Vagina (tissue), 2 donors: ENCODE results near the gene RCL1.

Source experiments
- CTCF ChIP-seq, 3 experiments: fragments of 450-650 bp in 2 of 3; fragments of 200-600 bp in 1 of 3; sonication (generic) in 1 of 3; IDR thresholded peaks; one replicate each; pipeline ENCODE4 v1.5.1; 2017 to 2019; ENCODE audit warnings: antibody characterized with exemption in 3 of 3, mild to moderate bottlenecking in 2 of 3, moderate library complexity in 2 of 3
- POLR2A ChIP-seq, 2 donors: fragments of 450-650 bp; IDR thresholded peaks; one replicate each; pipeline ENCODE4 v1.6.1; 2017; ENCODE audit warnings: antibody characterized with exemption in 2 of 2, mild to moderate bottlenecking in 2 of 2, moderate library complexity in 2 of 2

- no peak for TF ChIP-seq CTCF (IDR thresholded peaks at IDR 0.05)
- no peak for TF ChIP-seq POLR2A (IDR thresholded peaks at IDR 0.05)
These were observed 90.7 kb downstream of the RCL1 start for GRCh38 chr9:4883326-4883873.
